Measurements from ENCODE around the gene ABCC4. TPM values are rescaled to one million over a fixed set of nuclear protein-coding genes. Genes with fewer than 3 reads are reported as not detected.

The ABCC4 gene
- total RNA-seq, 1 donor from 2014 or later = 1.7 TPM

DNA sequence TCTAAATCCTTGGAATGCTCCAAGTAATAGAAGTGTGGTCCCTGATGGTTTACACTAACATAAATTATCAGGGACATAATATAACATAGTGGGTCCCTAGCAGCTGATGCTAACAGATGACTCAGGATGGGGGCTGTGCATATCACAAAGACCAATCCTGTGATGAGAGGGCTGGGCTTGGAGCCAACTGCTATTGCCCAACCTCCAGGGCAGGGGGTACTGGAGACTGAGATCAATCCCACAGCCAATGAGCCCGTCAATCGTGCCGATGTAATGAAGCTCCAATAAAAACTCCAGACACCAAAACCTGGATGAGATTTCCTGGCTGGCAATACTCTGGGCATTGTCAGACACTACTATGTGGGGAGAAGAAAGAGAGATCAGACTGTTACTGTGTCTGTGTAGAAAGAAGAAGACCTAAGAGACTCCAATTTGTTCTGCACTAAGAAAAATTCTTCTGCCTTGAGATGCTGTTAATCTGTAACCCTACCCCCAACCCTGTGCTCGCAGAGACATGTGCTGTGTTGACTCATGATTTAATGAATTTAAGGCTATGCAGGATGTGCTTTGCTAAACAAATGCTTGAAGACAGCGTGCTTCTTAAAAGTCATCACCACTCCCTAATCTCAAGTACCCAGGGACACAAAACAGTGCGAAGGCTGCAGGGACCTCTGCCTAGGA is 33.4 kb downstream of the ABCC4 start:
- Mint-ChIP-seq H3K27me3 (ENCODE audit: unreplicated experiment) (no peaks in the 10 kb centered on the region), H3K4me3 (ENCODE audit: unreplicated experiment) (no peak overlapping the region), H3K27ac (ENCODE audit: unreplicated experiment) (no peak overlapping the region), H3K4me1 (ENCODE audit: low read depth, unreplicated experiment) (peaks cover 2% of the 10 kb centered on the region), H3K9me3 (ENCODE audit: unreplicated experiment) (no peaks in the 10 kb centered on the region), H3K36me3 (ENCODE audit: unreplicated experiment) (peaks cover 5% of the 10 kb centered on the region)
- TF ChIP-seq, protein P1, sequence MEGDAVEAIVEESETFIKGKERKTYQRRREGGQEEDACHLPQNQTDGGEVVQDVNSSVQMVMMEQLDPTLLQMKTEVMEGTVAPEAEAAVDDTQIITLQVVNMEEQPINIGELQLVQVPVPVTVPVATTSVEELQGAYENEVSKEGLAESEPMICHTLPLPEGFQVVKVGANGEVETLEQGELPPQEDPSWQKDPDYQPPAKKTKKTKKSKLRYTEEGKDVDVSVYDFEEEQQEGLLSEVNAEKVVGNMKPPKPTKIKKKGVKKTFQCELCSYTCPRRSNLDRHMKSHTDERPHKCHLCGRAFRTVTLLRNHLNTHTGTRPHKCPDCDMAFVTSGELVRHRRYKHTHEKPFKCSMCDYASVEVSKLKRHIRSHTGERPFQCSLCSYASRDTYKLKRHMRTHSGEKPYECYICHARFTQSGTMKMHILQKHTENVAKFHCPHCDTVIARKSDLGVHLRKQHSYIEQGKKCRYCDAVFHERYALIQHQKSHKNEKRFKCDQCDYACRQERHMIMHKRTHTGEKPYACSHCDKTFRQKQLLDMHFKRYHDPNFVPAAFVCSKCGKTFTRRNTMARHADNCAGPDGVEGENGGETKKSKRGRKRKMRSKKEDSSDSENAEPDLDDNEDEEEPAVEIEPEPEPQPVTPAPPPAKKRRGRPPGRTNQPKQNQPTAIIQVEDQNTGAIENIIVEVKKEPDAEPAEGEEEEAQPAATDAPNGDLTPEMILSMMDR (IDR thresholded peaks at IDR 0.05; ENCODE audit: partially characterized antibody, unreplicated experiment) = no peak
- no peak for DNase-seq

DNA sequence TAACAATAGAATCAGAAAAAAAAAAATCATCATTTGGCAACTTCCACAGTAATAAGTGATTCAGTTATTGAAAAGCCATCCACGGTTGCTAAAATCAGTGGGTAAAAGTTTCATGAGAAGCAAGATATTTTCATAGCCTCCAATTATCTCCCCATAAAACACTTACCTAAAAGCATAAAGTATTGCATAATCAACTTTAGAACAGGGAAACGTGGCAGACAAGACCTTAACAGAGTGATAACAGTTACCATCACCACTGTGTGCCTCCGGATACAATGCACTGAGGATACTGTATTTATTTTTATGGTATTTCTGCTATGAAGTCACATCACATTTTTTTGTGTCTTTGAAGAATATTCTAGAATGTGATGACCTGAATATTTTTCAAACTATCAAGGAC is 37.0 kb downstream of the ABCC4 start:
- Mint-ChIP-seq H3K36me3 (ENCODE audit: unreplicated experiment) (peaks cover 5% of the 10 kb centered on the region), H3K27ac (ENCODE audit: unreplicated experiment) (no peak overlapping the region), H3K4me3 (ENCODE audit: unreplicated experiment) (no peak overlapping the region), H3K4me1 (ENCODE audit: low read depth, unreplicated experiment) (no peaks in the 10 kb centered on the region), H3K27me3 (ENCODE audit: unreplicated experiment) (no peaks in the 10 kb centered on the region), H3K9me3 (ENCODE audit: unreplicated experiment) (no peaks in the 10 kb centered on the region)
- no peak for DNase-seq
- TF ChIP-seq, protein P1 (IDR thresholded peaks at IDR 0.05; ENCODE audit: partially characterized antibody, unreplicated experiment) = no peak

DNA sequence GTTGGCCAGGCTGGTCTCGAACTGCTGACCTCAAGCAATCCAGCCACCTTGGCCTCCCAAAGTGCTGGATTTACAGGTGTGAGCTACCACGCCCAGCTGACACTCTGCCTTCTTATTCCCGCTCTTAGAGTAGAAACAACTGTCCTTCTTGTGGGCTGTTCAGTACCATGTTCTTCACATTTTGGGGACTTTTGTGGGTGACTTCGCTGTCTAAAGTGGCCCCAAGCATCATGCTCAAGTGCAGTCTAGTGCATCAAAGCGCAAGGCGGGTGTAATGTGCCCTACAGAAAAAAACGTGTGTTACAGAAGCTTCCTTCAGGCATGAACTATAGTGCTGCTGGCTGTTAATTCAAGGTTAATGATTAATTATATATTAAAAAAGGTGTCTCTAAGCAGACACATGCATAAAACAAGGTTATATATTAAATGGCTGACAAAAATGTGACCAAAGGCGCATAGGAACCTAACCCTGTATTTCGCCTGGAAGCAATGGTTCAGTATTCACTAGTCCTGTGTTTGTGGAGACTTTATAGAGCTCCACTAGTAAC is 38.3 kb downstream of the ABCC4 start:
- Mint-ChIP-seq H3K27ac (ENCODE audit: unreplicated experiment) (no peak overlapping the region), H3K4me3 (ENCODE audit: unreplicated experiment) (no peak overlapping the region), H3K27me3 (ENCODE audit: unreplicated experiment) (no peaks in the 10 kb centered on the region), H3K9me3 (ENCODE audit: unreplicated experiment) (no peaks in the 10 kb centered on the region), H3K36me3 (ENCODE audit: unreplicated experiment) (peaks cover 10% of the 10 kb centered on the region), H3K4me1 (ENCODE audit: low read depth, unreplicated experiment) (no peaks in the 10 kb centered on the region)
- DNase-seq = no peak
- TF ChIP-seq, protein P1 (IDR thresholded peaks at IDR 0.05; ENCODE audit: partially characterized antibody, unreplicated experiment) = no peak

DNA sequence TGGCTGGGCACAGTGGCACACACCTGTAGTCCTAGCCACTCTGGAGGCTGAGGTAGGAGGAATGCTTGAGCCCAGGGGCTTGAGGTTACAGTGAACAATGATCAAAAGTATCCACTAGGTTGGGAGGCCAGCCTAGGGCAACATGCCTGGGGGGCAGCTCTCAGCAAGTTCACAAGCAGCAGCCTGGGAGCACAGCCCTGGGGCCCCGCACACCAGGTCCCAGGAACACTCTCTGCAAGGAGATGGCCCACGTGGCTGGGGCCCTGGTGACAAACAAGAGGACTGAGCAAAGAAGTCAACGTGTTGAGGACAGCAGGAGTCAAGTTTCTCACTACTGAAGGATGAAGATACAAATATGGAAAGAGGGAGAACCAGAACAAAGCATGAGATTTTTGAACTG is 39.3 kb downstream of the ABCC4 start:
- H3K4me1 Mint-ChIP-seq (ENCODE audit: low read depth, unreplicated experiment) = no peaks in the 10 kb centered on the region
- H3K9me3 Mint-ChIP-seq (ENCODE audit: unreplicated experiment) = no peaks in the 10 kb centered on the region
- H3K4me3 Mint-ChIP-seq (ENCODE audit: unreplicated experiment) = no peak overlapping the region
- no peak overlapping the region for H3K27ac Mint-ChIP-seq (ENCODE audit: unreplicated experiment)
- TF ChIP-seq, protein P1 (IDR thresholded peaks at IDR 0.05; ENCODE audit: partially characterized antibody, unreplicated experiment) = no peak
- DNase-seq = no peak
- peaks cover 5% of the 10 kb centered on the region for H3K36me3 Mint-ChIP-seq (ENCODE audit: unreplicated experiment)
- H3K27me3 Mint-ChIP-seq (ENCODE audit: unreplicated experiment) = no peaks in the 10 kb centered on the region

DNA sequence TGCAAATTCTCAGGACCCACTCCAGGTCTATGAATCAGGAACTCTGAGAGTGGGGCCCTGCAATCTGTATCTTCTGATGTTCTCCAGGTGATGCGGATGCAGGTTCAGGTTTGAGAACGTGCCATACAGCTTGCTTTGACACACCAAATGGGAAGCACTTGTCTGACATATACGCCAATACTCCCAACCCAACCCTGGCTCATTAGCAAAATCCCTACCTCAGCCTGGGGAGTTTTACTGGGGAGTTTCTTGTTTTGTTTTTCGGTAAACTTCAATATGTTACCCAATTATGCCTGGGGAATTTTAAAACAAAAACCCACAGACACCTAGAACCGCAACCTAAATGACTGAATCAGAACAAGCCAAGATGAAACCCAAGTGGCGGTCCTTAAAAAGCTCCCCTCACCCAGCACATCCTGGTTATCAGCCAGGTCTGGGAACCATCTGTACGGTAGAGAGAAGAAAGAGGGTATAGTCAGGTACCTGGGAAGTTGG is 41.2 kb downstream of the ABCC4 start:
- TF ChIP-seq, protein P1 (IDR thresholded peaks at IDR 0.05; ENCODE audit: partially characterized antibody, unreplicated experiment) = no peak
- Mint-ChIP-seq H3K27ac (ENCODE audit: unreplicated experiment) (no peak overlapping the region), H3K27me3 (ENCODE audit: unreplicated experiment) (no peaks in the 10 kb centered on the region), H3K4me3 (ENCODE audit: unreplicated experiment) (no peak overlapping the region), H3K9me3 (ENCODE audit: unreplicated experiment) (no peaks in the 10 kb centered on the region), H3K4me1 (ENCODE audit: low read depth, unreplicated experiment) (no peaks in the 10 kb centered on the region), H3K36me3 (ENCODE audit: unreplicated experiment) (peaks cover 5% of the 10 kb centered on the region)
- no peak for DNase-seq

Data from glutamatergic neuron (in vitro differentiated cells).